Measurements from ENCODE around the gene PMM1.
"Not testable (repeated sequence)": the region's sequence is repeated elsewhere in the genome, so short reads cannot be mapped to it uniquely, and the experiment has no call there.

PMM1 gene

DNA sequence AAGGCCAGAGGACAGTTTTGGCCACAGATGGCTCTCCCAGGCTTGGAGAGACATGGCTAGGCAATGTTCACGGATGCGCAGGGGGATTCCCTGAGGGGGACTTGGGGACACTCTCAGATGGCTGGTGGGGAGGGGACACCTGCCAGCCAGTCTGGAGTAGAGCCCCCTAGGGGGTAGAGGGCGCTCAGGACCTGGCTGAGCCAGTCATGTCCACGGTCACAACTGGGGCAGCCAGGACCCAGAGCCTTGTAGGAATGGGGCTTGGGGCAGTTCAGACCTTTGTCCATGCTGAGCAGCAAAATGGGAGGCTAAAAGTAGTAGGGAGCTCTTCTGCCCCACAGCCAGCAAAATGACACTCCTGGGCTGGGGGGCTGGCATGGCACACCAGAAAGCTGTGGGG is 27.2 kb downstream of the PMM1 start:
- no peak for DNase-seq

- no peak for DNase-seq
These were observed 27.9 kb downstream of the PMM1 start for GRCh38 chr22:41561788-41562187.

- DNase-seq, result no peak
These were observed 28.3 kb downstream of the PMM1 start for GRCh38 chr22:41561335-41561734.

DNA sequence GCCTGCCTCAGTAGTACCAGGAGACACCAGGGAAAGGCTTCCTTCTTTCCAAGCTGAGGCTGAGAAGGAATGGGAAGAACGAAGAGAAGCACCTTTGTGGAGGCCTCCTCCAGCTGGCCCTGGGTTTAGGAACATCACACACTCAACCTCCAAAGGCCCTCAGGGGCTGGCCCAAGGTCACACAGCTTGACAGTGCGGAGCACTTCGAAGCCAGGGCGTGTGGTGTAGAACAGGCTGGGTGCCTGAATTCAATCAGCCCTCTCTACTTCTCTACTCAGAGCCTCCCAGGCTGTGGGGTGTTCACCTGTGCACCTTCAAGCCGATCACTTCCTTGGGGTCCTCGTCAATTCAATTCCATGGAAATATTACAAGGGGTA is 29.6 kb downstream of the PMM1 start:
- no peak for DNase-seq

DNA sequence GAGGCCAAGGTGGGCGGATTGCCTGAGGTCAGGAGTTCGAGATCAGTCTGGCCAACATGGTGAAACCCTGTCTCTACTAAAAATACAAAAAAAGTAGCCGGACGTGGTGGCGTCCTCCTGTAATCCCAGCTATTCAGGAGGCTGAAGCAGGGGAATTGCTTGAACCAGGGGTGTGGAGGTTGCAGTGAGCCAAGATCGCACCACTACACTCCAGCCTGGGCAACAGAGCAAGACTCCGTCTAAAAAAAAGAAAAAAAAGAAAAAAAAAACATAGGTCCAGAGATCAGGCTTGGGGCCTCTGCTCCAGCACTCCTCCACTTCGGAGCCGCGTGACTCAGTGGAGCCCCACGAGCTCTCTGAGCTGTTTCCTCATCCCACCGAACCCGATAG is 31.4 kb downstream of the PMM1 start:
- DNase-seq, result not testable (repeated sequence)

- no peak for DNase-seq
These were observed 32.0 kb downstream of the PMM1 start for GRCh38 chr22:41557401-41558240.

GRCh38 chr22:41556561-41556960 is 33.1 kb downstream of the PMM1 start:
- DNase-seq, result no peak

GRCh38 chr22:41555325-41555982 is 34.2 kb downstream of the PMM1 start:
- no peak for DNase-seq

DNA sequence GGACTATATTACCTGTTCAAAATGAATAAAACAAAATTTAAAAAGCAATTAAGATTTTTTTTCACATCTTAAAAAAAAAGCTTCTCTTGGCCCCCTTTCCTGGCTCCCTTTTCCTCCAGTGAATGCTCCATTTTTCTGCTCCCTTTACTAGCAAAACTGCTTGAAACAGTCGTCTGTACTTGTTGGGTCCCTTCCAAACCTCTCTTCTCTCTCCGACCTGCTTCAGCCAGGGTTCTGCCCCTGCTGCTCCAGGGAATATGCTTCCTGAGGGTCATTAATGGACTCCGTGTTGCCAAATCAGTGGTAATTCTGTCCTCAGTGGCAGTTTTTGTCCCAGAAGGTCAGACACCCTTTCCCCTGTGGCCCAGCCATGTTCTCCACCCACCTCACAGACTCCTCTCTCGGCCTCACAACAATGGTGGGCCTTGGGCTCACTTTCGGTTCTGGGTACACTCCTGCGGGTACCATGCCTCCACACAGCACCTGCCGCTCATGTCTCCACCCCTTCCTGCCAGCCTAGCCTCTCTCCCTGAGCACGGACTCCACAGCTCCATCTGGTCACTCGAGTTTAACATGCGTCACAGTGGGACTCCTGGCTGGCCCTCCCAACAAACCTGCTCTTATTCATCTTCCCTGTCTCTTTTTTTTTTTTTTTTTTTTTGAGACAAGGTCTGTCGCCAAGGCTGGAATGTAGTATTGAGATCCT is 37.6 kb downstream of the PMM1 start:
- DNase-seq, result peak; percentile 59

GRCh38 chr22:41550952-41551491 is 38.6 kb downstream of the PMM1 start:
- DNase-seq, result no peak

GRCh38 chr22:41548830-41549211 is 40.8 kb downstream of the PMM1 start:
- DNase-seq, result no peak

DNA sequence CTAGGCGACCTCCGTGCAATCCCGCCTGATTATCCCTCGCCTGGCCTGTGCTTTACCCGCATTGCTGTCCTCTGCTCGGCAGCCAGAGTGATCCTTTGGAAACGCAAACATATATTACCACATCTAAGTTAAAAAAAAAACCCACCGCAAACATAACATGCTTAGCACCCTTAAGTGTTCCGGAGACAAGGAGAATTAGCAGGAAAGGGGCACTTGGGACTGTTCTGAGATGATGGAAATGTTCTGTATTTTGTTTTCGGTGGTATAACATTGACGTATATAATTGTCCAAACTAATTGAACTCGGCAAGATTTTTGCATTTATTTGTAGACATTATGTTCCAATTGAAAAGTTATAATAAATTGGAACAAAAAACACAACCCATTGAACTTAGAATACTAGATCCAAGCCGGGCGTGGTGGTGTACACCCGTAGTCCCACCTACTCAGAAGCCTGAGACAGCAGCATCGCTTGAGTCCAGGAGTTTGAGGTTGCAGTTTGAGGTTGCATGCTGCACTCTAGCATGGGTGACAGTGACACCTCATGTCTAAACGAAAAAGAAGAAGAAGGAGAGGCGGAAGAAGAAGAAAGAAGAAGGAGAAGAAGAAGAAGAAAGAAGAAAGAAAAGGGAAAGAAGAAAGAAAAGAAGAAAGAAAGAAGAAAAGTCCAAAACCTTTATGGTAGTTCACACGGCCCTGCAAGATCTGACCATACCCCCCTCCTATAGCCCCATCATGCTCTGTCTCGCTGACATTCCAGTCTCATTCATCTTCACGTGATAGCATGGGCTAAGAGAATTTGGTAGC is 44.8 kb downstream of the PMM1 start:
- DNase-seq, result peak; percentile 41

DNA sequence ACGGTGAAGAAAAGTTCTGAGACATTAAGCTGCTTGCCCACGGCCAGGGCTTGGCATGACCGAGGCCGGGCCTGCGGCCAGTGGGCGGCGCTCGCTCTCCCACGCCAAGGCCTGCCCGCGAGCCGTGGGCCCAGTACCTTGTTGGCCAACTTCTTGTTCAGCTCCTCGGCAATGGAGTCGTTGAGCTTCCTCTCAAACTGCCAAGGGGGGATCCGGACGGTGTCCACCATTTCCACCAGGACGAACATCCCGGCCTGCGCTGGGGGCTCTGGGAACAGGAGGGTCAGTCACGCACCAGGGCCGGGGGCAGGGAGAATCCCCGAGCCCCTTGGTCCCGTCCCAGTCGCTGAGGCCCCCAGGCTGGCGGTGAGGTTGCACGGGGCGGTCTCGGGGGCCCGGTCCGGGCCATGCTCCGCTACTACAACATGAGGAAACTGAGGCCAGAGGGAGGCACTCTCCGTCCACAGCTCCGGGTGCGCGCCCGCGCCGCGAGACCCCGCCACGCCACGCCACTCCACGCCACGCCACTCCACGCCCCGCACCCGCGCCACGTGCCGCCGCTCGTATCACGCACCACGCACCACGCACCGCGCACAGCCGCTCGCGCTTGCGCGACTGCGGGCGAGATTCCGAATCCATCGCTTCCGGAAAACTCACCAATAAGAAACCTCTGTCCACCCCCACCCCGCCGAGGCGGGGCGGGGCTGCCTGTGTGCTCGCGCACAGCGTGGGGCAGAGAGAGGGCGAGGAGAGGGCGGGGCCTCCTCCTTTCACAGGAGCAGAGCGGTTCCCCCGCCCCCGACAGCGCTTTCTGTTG is 45.6 kb downstream of the PMM1 start, which contains the start of gene POLR3H:
POLR3H (minus strand) TSS at position 617 of the 817 bp plus-strand sequence; CDS start at position 248, 369 bp downstream.
- DNase-seq, result peak; percentile 99

DNA sequence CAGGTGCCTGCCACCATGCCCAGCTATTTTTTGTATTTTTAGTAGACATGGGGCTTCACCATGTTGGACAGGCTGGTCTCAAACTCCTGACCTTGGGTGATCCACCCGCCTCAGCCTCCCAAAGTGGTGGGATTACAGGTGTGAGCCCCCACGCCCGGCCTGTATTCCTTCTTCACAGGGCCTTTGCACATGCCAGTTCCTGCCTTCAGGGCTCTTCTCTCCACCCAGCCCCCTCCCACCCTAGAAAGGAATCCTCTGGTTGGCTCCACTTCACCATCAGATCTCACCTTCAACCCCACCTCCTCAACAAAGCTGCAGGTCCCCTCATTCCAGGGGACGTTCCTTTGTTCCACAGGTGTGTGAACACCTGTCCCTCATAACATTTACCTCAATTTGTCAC is 47.4 kb downstream of the PMM1 start:
- DNase-seq, result no peak

DNA sequence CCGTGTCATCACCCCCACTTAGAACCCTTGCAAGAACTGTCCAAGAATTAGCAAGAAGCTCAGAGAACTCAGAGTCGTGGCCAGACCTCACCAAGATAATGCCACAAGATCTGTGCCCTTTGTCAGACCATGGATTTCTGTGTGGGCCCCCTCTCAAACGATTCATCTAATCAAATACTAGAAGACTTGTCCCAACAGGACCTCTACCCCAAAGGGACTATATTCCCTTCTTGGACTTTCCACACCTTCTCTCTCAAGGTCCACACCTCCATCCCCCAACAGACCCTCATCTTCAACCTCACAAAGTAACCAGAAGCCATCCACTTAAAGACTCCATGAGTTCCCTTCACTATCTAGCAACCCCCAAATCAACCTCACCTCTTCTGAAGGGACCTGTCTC is 48.2 kb downstream of the PMM1 start:
- no peak for DNase-seq

DNA sequence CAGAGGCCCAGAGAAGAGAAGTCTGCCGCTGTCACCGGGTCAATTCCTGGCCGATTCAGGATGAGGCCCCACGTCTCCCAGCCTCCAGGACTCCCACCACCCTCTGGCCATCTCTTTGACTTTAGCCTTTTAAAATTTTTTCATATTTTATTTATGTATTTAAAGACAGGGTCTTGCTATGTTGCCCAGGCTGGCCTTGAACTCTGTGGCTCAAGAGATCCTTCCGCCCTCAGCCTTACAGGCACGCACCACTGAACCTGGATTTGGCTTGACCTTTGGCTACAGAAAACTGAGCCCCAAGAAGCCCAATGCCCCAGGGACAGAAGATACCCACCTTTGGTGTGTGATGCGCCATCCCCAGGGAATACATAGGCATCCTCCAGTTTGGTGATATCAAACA is 49.3 kb downstream of the PMM1 start:
- no peak for DNase-seq

DNA sequence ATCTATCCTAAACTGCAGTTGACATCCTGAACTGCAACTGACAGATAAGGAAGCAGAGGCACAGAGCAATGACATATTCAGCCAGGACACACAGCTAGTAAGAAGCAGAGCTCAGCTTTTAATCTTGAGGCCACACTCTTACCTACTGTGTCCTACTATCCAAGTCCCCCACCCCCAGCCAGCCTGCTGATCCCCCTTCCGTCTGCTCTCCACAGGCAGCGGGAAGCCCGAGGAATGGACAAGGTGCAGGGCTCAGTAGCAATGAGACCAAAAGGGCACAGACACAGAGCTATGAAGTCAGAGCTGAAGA is 49.7 kb downstream of the PMM1 start:
- no peak for DNase-seq

DNA sequence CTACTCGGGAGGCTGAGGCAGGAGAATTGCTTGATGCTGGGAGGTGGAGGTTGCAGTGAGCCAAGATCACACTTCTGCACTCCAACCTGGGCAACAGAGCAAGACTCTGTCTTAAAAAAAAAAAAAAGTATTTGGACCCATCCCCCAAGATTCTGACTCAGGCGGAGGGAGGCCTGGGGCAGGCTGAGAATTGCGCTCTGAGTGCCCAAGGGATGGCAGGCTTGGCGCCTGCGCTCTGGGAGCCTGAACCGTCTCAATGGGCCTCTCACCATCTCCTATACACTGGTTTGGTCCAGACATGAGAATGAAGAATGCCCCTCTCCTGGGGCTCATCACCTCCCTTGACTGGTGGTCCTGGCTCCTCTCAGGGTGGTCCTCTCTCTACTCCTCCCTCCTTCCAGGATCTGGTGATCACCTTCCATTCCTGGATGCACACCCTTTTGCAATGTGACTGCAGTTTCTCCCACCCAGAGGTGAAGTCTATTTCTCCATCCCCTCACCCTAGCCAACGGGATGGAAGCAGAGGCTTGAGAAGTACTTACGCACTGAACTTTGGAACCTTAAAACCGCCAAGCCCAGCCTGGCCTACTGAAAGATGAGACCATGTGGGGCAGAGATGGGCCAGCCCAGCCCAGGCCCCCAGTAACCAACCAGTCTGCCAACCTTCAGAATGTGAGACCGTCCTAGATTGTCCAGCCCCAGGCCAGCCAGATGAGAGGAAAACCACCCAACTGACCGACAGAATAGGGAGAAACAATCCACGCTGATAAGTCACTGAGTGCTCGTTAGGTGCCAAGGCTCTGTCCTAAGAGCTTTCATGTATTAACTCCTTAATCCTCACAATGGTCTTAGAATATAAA is 50.3 kb downstream of the PMM1 start:
- no peak for DNase-seq

- no peak for DNase-seq
These were observed 51.1 kb downstream of the PMM1 start for GRCh38 chr22:41538583-41538982.

- DNase-seq, result no peak
These were observed 52.4 kb downstream of the PMM1 start for GRCh38 chr22:41537203-41537602.

GRCh38 chr22:41535244-41535643 is 54.4 kb downstream of the PMM1 start:
- peak; percentile 43 for DNase-seq
